KMS-11 (cell line): ENCODE measurements around the gene MAP7D2.

Experiments used
- H2AFZ ChIP-seq: fragments of 200-600 bp; sonication (generic); 2 replicates; pipeline ENCODE4 v1.6.1; 2016; ENCODE audit warnings: antibody characterized with exemption, mixed run types, low read depth
- H3K27ac ChIP-seq: fragments of 200-600 bp; sonication (generic); 2 replicates; pipeline ENCODE4 v1.6.1; 2016; ENCODE audit warnings: mild to moderate bottlenecking, mixed run types
- H3K27me3 ChIP-seq: fragments of 200-600 bp; sonication (generic); 2 replicates; pipeline ENCODE4 v1.6.1; 2017; ENCODE audit warnings: mild to moderate bottlenecking, low read depth, mixed run types, moderate library complexity; ENCODE audit not compliant: insufficient read depth
- H3K36me3 ChIP-seq: fragments of 200-600 bp; sonication (generic); 2 replicates; pipeline ENCODE4 v1.6.1; 2017; ENCODE audit warnings: mild to moderate bottlenecking, mixed run types; ENCODE audit not compliant: insufficient read depth
- H3K4me1 ChIP-seq: fragments of 200-600 bp; sonication (generic); 2 replicates; pipeline ENCODE4 v1.6.1; 2016; ENCODE audit warnings: mild to moderate bottlenecking, low read depth, mixed run types; ENCODE audit not compliant: poor library complexity, severe bottlenecking
- H3K4me2 ChIP-seq: fragments of 200-600 bp; sonication (generic); 2 replicates; pipeline ENCODE4 v1.7.0; 2016; ENCODE audit warnings: mild to moderate bottlenecking, mixed run types
- H3K4me3 ChIP-seq: fragments of 200-600 bp; sonication (generic); IDR thresholded peaks from 2 replicates; pipeline ENCODE4 v1.6.1; 2017; ENCODE audit warnings: low read depth, low read length, mixed read lengths; ENCODE audit not compliant: insufficient read depth
- H3K79me2 ChIP-seq: fragments of 200-600 bp; sonication (generic); 2 replicates; pipeline ENCODE4 v1.6.1; 2016; ENCODE audit warnings: low read depth, mixed run types; ENCODE audit not compliant: insufficient read depth
- H3K9ac ChIP-seq: fragments of 200-600 bp; sonication (generic); 2 replicates; pipeline ENCODE4 v1.6.1; 2016; ENCODE audit warnings: mild to moderate bottlenecking, mixed run types
- H4K20me1 ChIP-seq: fragments of 200-600 bp; sonication (generic); 2 replicates; pipeline ENCODE4 v1.6.1; 2016; ENCODE audit warnings: mild to moderate bottlenecking, mixed run types; ENCODE audit not compliant: insufficient read depth
- CTCF ChIP-seq: fragments of 200-600 bp; sonication (generic); conservative IDR thresholded peaks from 2 replicates; pipeline ENCODE4 v1.6.1; 2017; ENCODE audit warnings: low read depth, mild to moderate bottlenecking, antibody characterized with exemption, low read length, moderate library complexity, mixed read lengths

MAP7D2 gene

GRCh38 chrX:20011608-20012007 lies 105.1 kb downstream of the MAP7D2 start:
- no peak overlapping the region for H3K9ac ChIP-seq
- no peaks in the 10 kb centered on the region for H3K79me2 ChIP-seq
- no peak overlapping the region for H3K4me2 ChIP-seq
- H3K36me3 ChIP-seq, result no peaks in the 10 kb centered on the region
- no peaks in the 10 kb centered on the region for H3K27me3 ChIP-seq
- H2AFZ ChIP-seq, result no peak overlapping the region
- H3K4me3 ChIP-seq, result no peak overlapping the region
- TF ChIP-seq CTCF, result no peak
- H3K27ac ChIP-seq, result no peak overlapping the region
- no peaks in the 10 kb centered on the region for H4K20me1 ChIP-seq
- H3K4me1 ChIP-seq, result no peaks in the 10 kb centered on the region

GRCh38 chrX:20007962-20008622 lies 108.6 kb downstream of the MAP7D2 start:
- no peak overlapping the region for H3K4me3 ChIP-seq
- no peaks in the 10 kb centered on the region for H3K36me3 ChIP-seq
- no peak overlapping the region for H2AFZ ChIP-seq
- H3K27me3 ChIP-seq, result no peaks in the 10 kb centered on the region
- no peak overlapping the region for H3K4me2 ChIP-seq
- H3K79me2 ChIP-seq, result no peaks in the 10 kb centered on the region
- no peaks in the 10 kb centered on the region for H3K4me1 ChIP-seq
- no peak overlapping the region for H3K9ac ChIP-seq
- H3K27ac ChIP-seq, result no peak overlapping the region
- no peak for TF ChIP-seq CTCF
- H4K20me1 ChIP-seq, result no peaks in the 10 kb centered on the region

- no peak for TF ChIP-seq CTCF
- Histone ChIP-seq H3K79me2 (no peaks in the 10 kb centered on the region), H3K27me3 (no peaks in the 10 kb centered on the region), H3K4me2 (no peak overlapping the region), H3K36me3 (no peaks in the 10 kb centered on the region), H3K9ac (no peak overlapping the region), H3K27ac (no peak overlapping the region), H3K4me3 (no peak overlapping the region), H2AFZ (no peak overlapping the region), H3K4me1 (no peaks in the 10 kb centered on the region), H4K20me1 (no peaks in the 10 kb centered on the region)
Measured at GRCh38 chrX:20005883-20006282, 110.8 kb downstream of the MAP7D2 start.

GRCh38 chrX:20001588-20001987 lies 115.1 kb downstream of the MAP7D2 start:
- no peaks in the 10 kb centered on the region for H3K4me1 ChIP-seq
- no peak overlapping the region for H3K9ac ChIP-seq
- no peak overlapping the region for H2AFZ ChIP-seq
- H3K4me3 ChIP-seq, result no peak overlapping the region
- no peaks in the 10 kb centered on the region for H3K27me3 ChIP-seq
- TF ChIP-seq CTCF, result no peak
- no peak overlapping the region for H3K4me2 ChIP-seq
- no peak overlapping the region for H3K27ac ChIP-seq
- no peaks in the 10 kb centered on the region for H3K79me2 ChIP-seq
- H4K20me1 ChIP-seq, result no peaks in the 10 kb centered on the region
- H3K36me3 ChIP-seq, result no peaks in the 10 kb centered on the region
